GM10248 (cell line): Measurements from ENCODE around the gene MICALL2.

ENCODE experiments used
- CTCF ChIA-PET: fragments of 300-600 bp; sonication (Branson Sonifier 250); formaldehyde crosslinking; extraction: SDS; loops from one replicate; lab custom pipeline; 2021; ENCODE audit warnings: antibody characterized with exemption; lab: Yijun Ruan, JAX
- POLR2A ChIA-PET: fragments of 350-650 bp; sonication (Branson Sonifier 250); formaldehyde crosslinking; extraction: SDS; loops from one replicate; lab custom pipeline; 2020; ENCODE audit warnings: antibody characterized with exemption; lab: Yijun Ruan, JAX
- DNase-seq: peaks from one replicate; pipeline ENCODE4 v3.0.0; 2012; ENCODE audit errors: extremely low spot score
- CTCF ChIP-seq: IDR thresholded peaks from 2 replicates; pipeline ENCODE4 v1.5.1; 2012; ENCODE audit warnings: mild to moderate bottlenecking, low read depth; ENCODE audit errors: extremely low read depth, missing control alignments, control extremely low read depth

Gene MICALL2

GRCh38 chr7:1493129-1493528 is 33.9 kb upstream of the MICALL2 start:
- POLR2A ChIA-PET = no interaction called here
- CTCF ChIA-PET = interaction anchor here (0.8 to 1.7 kb wide), 2 partner anchors 11 to 19 kb away, joined by 3 to 5 read pairs; partner anchors contain the start of gene INTS1
- DNase-seq = no peak
- TF ChIP-seq CTCF = no peak

GRCh38 chr7:1492640-1493039 is 33.4 kb upstream of the MICALL2 start:
- ChIA-PET POLR2A (no interaction called here), CTCF (interaction anchor here (0.8 to 1.7 kb wide), 2 partner anchors 11 to 19 kb away, joined by 3 to 5 read pairs; partner anchors contain the start of gene INTS1)
- TF ChIP-seq CTCF = no peak

GRCh38 chr7:1492221-1492620 is 33.0 kb upstream of the MICALL2 start:
- TF ChIP-seq CTCF = no peak
- no peak for DNase-seq
- POLR2A ChIA-PET = no interaction called here
- CTCF ChIA-PET = interaction anchor here (1.0 kb wide), 1 partner anchor 8 kb away, joined by 3 read pairs; no protein-coding TSS in a partner anchor

More at GRCh38 chr7:1492640-1493039, 33.4 kb upstream of the MICALL2 start:
- no peak for DNase-seq

- DNase-seq = no peak
- TF ChIP-seq CTCF = no peak
- ChIA-PET POLR2A (no interaction called here), CTCF (no interaction called here)
These were observed 31.6 kb upstream of the MICALL2 start for GRCh38 chr7:1490837-1491236.

GRCh38 chr7:1489336-1489735 is 30.1 kb upstream of the MICALL2 start:
- CTCF ChIA-PET = interaction anchor here (1.8 kb wide), 1 partner anchor 15 kb away, joined by 4 read pairs; no protein-coding TSS in a partner anchor
- DNase-seq = no peak
- POLR2A ChIA-PET = interaction anchor here (0.6 kb wide), 1 partner anchor 46 kb away, joined by 5 read pairs; no protein-coding TSS in a partner anchor
- TF ChIP-seq CTCF = no peak

GRCh38 chr7:1488016-1488415 is 28.7 kb upstream of the MICALL2 start:
- ChIA-PET POLR2A (no interaction called here), CTCF (interaction anchor here (1.8 kb wide), 1 partner anchor 14 kb away, joined by 4 read pairs; no protein-coding TSS in a partner anchor)
- DNase-seq = no peak

More at GRCh38 chr7:1488016-1488415, 28.7 kb upstream of the MICALL2 start:
- TF ChIP-seq CTCF = no peak
